22Rv1 (cell line): Measurements from ENCODE around the gene IL1B.

Experiments
- H3K27ac ChIP-seq: fragments of 450-650 bp; 2 replicates; pipeline ENCODE4 v1.5.1; 2017
- ZFX ChIP-seq: fragments of 450-650 bp; IDR thresholded peaks from 2 replicates; pipeline ENCODE4 v1.6.1; 2017; ENCODE audit warnings: antibody characterized with exemption, borderline replicate concordance
- TF ChIP-seq, protein P1 (sequence below): fragments of 450-650 bp; IDR thresholded peaks from 2 replicates; pipeline ENCODE4 v1.5.1; 2017; ENCODE audit warnings: mild to moderate bottlenecking

Gene IL1B

DNA sequence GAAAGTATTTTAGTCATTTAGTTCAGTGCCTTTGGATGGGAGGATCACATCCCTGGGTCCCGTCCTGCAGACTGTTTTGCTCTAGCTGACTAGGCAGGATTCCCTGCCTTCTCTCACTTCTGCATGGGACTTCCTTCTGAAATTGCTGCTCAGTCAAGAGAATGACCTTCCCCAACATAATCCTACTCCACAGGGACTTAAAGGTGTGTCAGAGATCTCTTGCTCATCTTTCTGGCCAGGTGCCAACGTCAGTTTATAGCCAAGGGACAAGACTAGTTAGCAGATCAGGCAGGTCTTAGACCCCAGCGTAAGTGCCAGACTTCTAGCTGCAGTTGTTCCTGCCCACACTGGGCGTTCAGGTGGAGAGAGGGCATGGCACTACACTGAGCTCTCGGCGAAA lies 9.5 kb upstream of the IL1B start:
- no peak for TF ChIP-seq ZFX
- TF ChIP-seq, protein P1, sequence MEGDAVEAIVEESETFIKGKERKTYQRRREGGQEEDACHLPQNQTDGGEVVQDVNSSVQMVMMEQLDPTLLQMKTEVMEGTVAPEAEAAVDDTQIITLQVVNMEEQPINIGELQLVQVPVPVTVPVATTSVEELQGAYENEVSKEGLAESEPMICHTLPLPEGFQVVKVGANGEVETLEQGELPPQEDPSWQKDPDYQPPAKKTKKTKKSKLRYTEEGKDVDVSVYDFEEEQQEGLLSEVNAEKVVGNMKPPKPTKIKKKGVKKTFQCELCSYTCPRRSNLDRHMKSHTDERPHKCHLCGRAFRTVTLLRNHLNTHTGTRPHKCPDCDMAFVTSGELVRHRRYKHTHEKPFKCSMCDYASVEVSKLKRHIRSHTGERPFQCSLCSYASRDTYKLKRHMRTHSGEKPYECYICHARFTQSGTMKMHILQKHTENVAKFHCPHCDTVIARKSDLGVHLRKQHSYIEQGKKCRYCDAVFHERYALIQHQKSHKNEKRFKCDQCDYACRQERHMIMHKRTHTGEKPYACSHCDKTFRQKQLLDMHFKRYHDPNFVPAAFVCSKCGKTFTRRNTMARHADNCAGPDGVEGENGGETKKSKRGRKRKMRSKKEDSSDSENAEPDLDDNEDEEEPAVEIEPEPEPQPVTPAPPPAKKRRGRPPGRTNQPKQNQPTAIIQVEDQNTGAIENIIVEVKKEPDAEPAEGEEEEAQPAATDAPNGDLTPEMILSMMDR: no peak
- H3K27ac ChIP-seq: no peak overlapping the region

- H3K27ac ChIP-seq: no peak overlapping the region
- TF ChIP-seq, protein P1: no peak
- TF ChIP-seq ZFX: no peak
Observed at GRCh38 chr2:112843836-112844235, 7.3 kb upstream of the IL1B start.

GRCh38 chr2:112843288-112843687 lies 6.7 kb upstream of the IL1B start:
- H3K27ac ChIP-seq: no peak overlapping the region
- TF ChIP-seq, protein P1: no peak
- TF ChIP-seq ZFX: no peak

GRCh38 chr2:112841295-112842044 lies 4.9 kb upstream of the IL1B start:
- TF ChIP-seq, protein P1: no peak
- TF ChIP-seq ZFX: no peak
- no peak overlapping the region for H3K27ac ChIP-seq

- no peak overlapping the region for H3K27ac ChIP-seq
- TF ChIP-seq ZFX: no peak
- TF ChIP-seq, protein P1: no peak
Observed at GRCh38 chr2:112840068-112840445, 3.5 kb upstream of the IL1B start.

GRCh38 chr2:112839407-112840067 lies 3.0 kb upstream of the IL1B start:
- no peak overlapping the region for H3K27ac ChIP-seq
- TF ChIP-seq ZFX: no peak
- TF ChIP-seq, protein P1: no peak

DNA sequence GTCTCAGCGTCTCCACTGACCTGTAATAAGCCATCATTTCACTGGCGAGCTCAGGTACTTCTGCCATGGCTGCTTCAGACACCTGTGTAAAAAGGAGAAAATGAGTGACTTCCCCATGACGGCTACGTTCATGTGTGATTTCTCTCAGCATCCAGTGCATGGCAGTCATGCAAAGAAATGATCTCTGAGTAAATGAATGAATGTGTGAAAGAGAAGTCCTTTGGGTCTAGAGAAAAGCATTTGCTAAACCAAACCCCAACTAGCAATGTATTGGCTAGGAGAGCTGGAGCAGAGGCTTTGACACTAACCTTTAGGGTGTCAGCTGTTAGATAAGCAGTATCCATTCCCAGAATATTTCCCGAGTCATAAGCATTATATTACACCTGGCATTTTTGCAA lies 417 bp downstream of the IL1B start:
- H3K27ac ChIP-seq: no peak overlapping the region
- no peak for TF ChIP-seq ZFX
- TF ChIP-seq, protein P1: no peak
